ENCODE measurements around the gene SLC26A1.
A peak's percentile ranks its signal among the peaks of the same experiment; 100 is the strongest.

The SLC26A1 gene

DNA sequence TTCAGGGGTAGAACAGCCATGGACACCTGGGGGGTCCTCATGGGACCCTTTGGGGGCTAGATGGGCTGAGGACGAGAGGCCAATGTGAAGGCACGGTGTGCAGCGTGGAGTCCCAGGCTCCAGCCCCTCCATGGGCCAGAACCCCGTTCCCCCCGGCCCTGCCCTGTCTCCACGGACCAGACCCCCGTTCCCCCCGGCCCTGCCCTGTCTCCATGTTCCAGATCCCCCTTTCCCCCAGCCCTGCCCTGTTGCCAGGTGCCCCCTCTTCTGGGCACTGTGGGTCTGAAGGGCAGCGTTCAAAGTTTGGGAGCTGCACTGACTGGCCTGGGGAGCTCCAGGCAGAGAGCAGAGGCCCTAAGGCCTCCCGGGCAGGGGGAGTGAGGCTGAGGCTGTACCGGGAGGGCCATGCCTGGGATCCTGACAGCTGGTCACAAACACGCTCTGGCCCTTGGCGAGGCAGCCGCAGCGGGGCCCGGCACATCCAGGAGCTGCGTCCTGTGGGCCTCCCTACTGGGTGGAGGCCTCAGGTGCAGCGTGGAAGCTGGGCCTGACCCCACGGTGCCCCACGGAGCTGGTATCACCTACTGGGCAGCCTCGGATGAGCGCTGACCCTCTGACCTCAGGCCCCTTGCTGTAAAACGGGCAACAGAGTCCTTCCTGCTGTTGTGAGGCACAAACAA is 28.7 kb downstream of the SLC26A1 start:
- H3K27me3 ChIP-seq (ENCODE audit: insufficient read depth, low read depth, severe bottlenecking), result no peaks in the 10 kb centered on the region
- TF ChIP-seq CTCF (IDR thresholded peaks at IDR 0.05; ENCODE audit: low read depth, low read length), result no peak
- H3K36me3 ChIP-seq, result peaks cover 9% of the 10 kb centered on the region; the same call in 1 of the 2 replicates
- no peak overlapping the region for H3K27ac ChIP-seq
- H3K4me3 ChIP-seq (ENCODE audit: low read depth, low read length), result no peak overlapping the region
- no peaks in the 10 kb centered on the region for H3K9me3 ChIP-seq (ENCODE audit: severe bottlenecking)
- no peak for DNase-seq

GRCh38 chr4:963276-964225 is 29.7 kb downstream of the SLC26A1 start:
- Histone ChIP-seq H3K9me3 (ENCODE audit: severe bottlenecking) (no peaks in the 10 kb centered on the region), H3K36me3 (peaks cover 9% of the 10 kb centered on the region; the same call in 1 of the 2 replicates)

DNA sequence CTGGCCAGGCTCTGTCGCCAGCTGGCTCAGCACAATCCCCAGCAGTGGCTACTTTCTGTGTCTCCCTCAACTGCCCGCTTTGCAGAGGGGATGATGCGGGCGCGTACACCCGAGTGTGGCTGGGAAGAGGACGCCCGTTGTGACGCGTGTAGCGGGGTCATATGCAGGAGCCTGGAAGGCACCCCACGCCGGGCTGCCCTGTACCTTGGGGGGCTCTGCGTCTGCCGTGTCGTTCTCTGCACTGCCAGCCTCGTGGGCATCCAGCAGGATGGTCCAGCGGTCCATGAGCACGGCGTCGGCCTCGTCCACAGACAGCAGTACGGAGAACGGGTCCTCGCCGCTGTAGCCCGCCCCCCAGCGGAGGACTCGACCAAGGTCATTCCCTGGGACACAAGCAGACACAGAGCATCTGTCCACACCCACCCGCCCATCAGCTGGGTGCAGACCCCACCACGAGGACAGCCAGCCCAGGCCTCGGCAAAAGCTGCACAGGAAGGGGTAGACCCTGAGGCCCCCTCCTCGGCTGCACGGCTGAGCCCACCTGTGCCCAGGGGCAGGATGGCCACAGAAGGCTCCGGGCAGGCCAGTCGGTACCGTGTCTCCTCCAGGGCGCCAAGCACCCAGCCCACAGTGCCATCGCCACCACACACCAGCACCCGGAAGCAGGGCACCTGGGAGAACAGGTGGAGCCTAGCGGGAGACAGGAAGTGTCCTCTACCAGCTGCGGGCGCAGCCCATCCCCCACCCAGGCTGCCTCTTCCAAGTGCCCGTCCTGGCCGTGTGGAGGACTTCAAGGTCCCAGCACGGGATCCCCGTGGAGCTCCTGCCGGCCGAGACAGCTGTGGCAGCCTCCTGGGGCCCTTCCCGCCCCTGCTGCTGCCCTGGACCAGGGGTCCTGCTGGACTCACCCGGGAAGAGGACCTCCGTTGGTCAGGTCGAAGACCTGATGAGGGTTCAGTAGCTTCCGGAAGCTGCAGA is 30.7 kb downstream of the SLC26A1 start:
- no peak for DNase-seq
- Histone ChIP-seq H3K9me3 (ENCODE audit: severe bottlenecking) (no peaks in the 10 kb centered on the region), H3K27ac (no peak overlapping the region), H3K4me3 (ENCODE audit: low read depth, low read length) (no peak overlapping the region), H3K27me3 (ENCODE audit: insufficient read depth, low read depth, severe bottlenecking) (no peaks in the 10 kb centered on the region), H3K36me3 (peaks cover 9% of the 10 kb centered on the region; the same call in 1 of the 2 replicates)
- no peak for TF ChIP-seq CTCF (IDR thresholded peaks at IDR 0.05; ENCODE audit: low read depth, low read length)

More at GRCh38 chr4:963276-964225, 29.7 kb downstream of the SLC26A1 start:
- Histone ChIP-seq H3K27me3 (ENCODE audit: insufficient read depth, low read depth, severe bottlenecking) (no peaks in the 10 kb centered on the region), H3K4me3 (ENCODE audit: low read depth, low read length) (no peak overlapping the region), H3K27ac (no peak overlapping the region)
- TF ChIP-seq CTCF (IDR thresholded peaks at IDR 0.05; ENCODE audit: low read depth, low read length), result no peak
- no peak for DNase-seq

DNA sequence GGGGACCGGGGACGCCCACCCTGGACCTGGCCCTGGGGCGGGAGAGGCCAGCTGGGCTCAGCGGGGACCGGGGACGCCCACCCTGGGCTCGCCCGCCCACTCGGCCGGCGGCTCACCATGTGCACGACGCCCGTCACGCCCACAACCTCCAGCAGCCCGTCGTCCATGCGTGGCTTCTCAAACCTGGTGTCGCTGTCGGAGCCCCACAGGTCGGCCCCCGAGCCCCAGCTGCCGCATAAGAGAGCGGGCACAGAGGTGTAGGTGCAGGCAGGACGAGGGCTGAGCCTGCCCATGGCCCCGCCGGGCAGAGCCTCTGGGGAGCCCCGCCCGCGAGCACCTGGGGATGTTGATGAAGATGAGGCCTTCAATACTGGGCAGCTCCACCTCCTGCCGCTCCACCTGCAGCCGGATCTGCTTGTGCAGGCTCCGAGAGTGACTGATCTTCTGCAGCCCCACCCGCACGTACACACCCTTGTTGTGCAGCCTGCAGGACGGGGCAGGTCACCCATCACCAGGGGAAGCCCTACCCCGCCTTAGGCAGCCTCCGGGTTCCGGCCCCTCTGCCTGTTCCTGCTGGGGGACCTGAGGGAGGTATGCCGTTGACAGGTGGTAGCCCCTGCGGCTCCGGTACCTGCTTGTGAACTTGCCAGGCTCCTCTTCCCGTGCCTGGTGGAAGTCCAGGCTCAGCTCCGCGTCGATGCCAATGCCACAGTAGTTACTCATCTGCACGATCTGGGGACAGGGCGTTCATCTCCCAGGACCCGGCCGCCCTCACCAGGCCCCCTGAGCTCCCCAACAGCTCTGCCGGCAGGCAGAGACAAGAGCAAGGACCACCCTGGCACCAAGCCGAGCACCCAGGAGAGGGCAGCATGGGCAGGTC is 31.6 kb downstream of the SLC26A1 start:
- no peaks in the 10 kb centered on the region for H3K9me3 ChIP-seq (ENCODE audit: severe bottlenecking)
- H3K27me3 ChIP-seq (ENCODE audit: insufficient read depth, low read depth, severe bottlenecking), result no peaks in the 10 kb centered on the region
- no peak overlapping the region for H3K27ac ChIP-seq
- no peak for DNase-seq
- TF ChIP-seq CTCF (IDR thresholded peaks at IDR 0.05; ENCODE audit: low read depth, low read length), result 0 out of 2 replicates have a peak, but pooled peaks have one; percentile 16
- H3K4me3 ChIP-seq (ENCODE audit: low read depth, low read length), result no peak overlapping the region
- peaks cover 9% of the 10 kb centered on the region; the same call in 1 of the 2 replicates for H3K36me3 ChIP-seq

All from WERI-Rb-1 (cell line).